ENCODE results near the gene RMDN3.

RMDN3 gene

DNA sequence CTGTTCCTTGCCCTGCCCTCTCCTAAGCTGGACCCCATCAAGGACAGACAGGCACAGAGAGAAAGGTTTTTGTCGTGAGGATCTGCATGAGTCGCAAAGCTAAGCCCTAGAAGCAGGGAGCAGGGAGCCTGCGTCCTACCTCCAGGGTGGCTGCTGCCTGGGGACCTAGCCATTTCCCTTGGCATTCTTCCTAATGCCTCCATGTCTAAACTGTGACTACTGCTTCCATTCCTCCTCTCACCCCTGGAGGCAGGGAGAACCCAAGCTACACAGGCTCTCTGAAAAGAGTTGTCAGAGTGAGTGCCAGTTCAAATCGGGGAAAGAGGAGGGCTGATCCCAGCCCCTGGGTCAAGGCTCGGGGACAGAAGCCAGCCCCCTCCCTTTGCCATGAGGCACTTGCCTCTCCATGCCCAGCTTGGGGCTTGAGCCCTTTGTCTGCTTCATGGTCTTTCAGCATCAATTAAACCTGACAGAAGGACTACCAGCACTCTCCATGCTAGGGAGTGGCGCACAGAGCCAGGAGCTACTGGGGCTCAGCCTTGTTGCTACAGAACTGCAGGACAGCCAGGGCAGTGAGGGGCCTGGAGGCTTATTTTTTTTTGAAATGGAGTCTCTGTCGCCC lies 11.3 kb upstream of the RMDN3 start:
- ATAC-seq (ENCODE audit: low read depth) (no peak), DNase-seq (ENCODE audit: low spot score) (no peak)
- Histone ChIP-seq H3K4me3 (ENCODE audit: severe bottlenecking) (no peak overlapping the region), H3K9me3 (ENCODE audit: severe bottlenecking) (no peaks in the 10 kb centered on the region), H3K36me3 (ENCODE audit: low read depth) (0 out of 2 replicates have a peak, but pooled peaks cover 5% of the 10 kb centered on the region), H3K27me3 (ENCODE audit: insufficient read depth, poor library complexity, severe bottlenecking) (no peaks in the 10 kb centered on the region), H3K4me1 (ENCODE audit: insufficient read depth, poor library complexity, severe bottlenecking) (peaks cover 58% of the 10 kb centered on the region), H3K27ac (ENCODE audit: poor library complexity, severe bottlenecking) (peak overlapping the region; percentile 92)
- TF ChIP-seq, protein P1, sequence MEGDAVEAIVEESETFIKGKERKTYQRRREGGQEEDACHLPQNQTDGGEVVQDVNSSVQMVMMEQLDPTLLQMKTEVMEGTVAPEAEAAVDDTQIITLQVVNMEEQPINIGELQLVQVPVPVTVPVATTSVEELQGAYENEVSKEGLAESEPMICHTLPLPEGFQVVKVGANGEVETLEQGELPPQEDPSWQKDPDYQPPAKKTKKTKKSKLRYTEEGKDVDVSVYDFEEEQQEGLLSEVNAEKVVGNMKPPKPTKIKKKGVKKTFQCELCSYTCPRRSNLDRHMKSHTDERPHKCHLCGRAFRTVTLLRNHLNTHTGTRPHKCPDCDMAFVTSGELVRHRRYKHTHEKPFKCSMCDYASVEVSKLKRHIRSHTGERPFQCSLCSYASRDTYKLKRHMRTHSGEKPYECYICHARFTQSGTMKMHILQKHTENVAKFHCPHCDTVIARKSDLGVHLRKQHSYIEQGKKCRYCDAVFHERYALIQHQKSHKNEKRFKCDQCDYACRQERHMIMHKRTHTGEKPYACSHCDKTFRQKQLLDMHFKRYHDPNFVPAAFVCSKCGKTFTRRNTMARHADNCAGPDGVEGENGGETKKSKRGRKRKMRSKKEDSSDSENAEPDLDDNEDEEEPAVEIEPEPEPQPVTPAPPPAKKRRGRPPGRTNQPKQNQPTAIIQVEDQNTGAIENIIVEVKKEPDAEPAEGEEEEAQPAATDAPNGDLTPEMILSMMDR (IDR thresholded peaks at IDR 0.05; ENCODE audit: poor library complexity, severe bottlenecking): no peak

DNA sequence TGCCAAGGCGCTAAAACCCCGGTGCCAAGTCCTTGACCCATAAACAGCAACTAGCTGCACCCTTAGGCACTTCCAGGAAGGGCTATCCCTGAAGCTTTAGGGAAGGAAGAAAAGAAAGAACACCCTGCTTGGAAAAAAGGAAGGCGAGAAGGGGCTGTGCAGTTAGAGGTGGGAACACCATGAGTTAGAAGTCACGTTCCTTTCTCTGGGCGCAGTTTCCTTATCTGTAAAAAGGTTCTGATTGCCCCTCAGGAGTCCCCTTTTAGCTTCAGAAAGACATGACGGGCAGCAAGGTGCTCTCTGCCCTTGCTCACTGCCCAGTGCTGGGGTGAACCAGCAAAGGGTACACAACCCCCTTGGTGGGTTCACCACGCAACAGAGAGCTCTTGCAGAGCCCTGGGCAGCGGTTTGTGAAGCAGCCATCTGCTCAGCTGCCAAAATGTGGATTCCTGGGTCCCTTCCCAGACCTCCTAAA lies 9.6 kb upstream of the RMDN3 start:
- TF ChIP-seq, protein P1 (IDR thresholded peaks at IDR 0.05; ENCODE audit: poor library complexity, severe bottlenecking): no peak
- DNase-seq (ENCODE audit: low spot score) (no peak), ATAC-seq (ENCODE audit: low read depth) (no peak)
- Histone ChIP-seq H3K36me3 (ENCODE audit: low read depth) (0 out of 2 replicates have a peak, but pooled peaks cover 5% of the 10 kb centered on the region), H3K27ac (ENCODE audit: poor library complexity, severe bottlenecking) (peak overlapping the region; percentile 92), H3K27me3 (ENCODE audit: insufficient read depth, poor library complexity, severe bottlenecking) (no peaks in the 10 kb centered on the region), H3K4me3 (ENCODE audit: severe bottlenecking) (peak overlapping the region; percentile 31), H3K4me1 (ENCODE audit: insufficient read depth, poor library complexity, severe bottlenecking) (peaks cover 48% of the 10 kb centered on the region), H3K9me3 (ENCODE audit: severe bottlenecking) (no peaks in the 10 kb centered on the region)

DNA sequence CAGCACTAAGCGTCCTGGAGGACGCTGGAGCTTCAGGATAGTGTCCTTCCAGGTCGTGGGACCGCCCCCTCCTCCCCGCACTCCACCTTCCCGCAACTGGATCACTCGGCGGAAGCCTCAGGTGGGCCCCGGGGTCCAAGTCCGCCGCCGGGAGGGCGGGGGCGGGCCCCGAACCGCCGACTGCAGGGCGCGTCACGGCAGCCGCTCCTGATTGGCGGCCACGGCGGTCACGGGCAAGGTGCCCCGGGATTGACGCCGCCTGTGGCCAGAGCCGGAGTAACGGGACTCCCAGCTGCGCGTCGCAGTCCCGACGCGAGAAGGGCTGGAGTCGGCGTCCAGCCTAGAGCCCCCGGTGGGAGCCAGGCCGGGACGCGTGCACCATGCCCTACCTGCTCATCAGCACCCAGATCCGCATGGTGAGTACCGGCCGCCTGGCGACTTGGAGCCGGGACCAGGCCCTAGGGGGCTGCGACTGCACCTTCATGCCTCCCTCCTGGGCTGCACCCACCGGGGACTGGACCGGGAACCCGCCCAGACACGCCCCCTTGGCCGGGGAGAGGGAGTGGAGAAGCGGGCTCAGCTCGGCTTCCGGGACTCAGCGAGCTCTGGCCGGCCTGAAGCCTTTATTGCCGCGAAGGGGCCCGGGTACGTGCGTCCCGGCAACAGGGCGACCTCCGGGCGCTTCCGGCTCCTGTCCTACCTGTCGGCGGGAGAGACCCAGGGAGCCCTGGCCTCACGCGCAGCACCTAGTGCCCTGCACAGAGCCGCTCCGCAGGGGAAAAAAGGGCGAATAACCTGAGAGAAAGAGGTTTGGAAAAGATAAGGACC lies 9.0 kb upstream of the RMDN3 start, which contains the start of gene GCHFR:
GCHFR (plus strand) TSS at position 268 of the 828 bp plus-strand sequence; CDS start at position 381, 113 bp downstream.
- DNase-seq (ENCODE audit: low spot score) (peak; percentile 92), ATAC-seq (ENCODE audit: low read depth) (peak; percentile 54)
- Histone ChIP-seq H3K27me3 (ENCODE audit: insufficient read depth, poor library complexity, severe bottlenecking) (no peaks in the 10 kb centered on the region), H3K4me3 (ENCODE audit: severe bottlenecking) (peak within 1 kb of the TSS; percentile 31), H3K36me3 (ENCODE audit: low read depth) (0 out of 2 replicates have a peak, but pooled peaks cover 5% of the 10 kb centered on the region), H3K9me3 (ENCODE audit: severe bottlenecking) (no peaks in the 10 kb centered on the region), H3K4me1 (ENCODE audit: insufficient read depth, poor library complexity, severe bottlenecking) (peaks cover 45% of the 10 kb centered on the region), H3K27ac (ENCODE audit: poor library complexity, severe bottlenecking) (peak within 1 kb of the TSS; percentile 92)
- TF ChIP-seq, protein P1 (IDR thresholded peaks at IDR 0.05; ENCODE audit: poor library complexity, severe bottlenecking): peak; percentile 67

DNA sequence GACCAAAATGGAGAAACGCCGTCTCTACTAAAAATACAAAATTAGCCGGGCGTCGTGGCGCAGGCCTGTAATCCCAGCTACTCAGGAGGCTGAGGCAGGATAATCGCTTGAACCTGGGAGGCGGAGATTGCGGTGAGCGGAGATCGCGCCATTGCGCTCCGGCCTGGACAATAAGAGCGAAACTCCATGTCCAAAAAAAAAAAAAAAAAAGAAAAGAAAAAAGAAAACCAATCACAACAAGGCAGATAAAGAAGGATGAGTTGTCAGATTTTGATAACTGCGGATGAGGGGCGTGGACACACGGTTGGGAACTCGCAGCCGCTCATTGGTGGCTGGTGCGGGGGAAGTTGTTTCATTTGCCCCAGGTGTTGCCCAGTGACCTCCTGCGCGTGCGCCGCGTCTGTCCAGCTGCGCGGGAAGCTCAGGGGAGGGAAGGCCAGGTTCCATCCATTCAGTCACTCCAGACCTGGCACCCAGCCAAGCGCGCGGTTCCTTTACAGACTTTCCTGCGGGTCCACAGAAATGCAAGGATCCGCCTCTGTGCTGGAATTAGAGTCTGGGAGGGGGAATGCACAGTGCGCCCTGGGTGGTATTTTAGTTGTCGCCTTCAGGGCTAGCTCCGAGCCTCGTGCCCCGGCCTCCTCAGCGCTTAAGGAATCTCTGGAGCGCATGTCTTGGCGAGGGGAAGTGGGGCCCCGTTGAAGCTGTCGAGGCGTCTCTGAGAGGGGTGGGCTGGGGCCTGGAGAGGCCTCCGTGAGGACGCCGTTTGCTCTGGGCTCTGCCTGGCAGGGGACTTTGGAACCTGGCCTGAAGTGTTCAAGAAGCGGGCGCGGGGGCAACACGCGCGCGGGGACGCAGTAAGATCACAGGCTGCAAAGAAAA lies 8.1 kb upstream of the RMDN3 start:
- DNase-seq (ENCODE audit: low spot score): peak; percentile 95
- H3K27me3 ChIP-seq (ENCODE audit: insufficient read depth, poor library complexity, severe bottlenecking): no peaks in the 10 kb centered on the region
- TF ChIP-seq, protein P1 (IDR thresholded peaks at IDR 0.05; ENCODE audit: poor library complexity, severe bottlenecking): no peak
- ATAC-seq (ENCODE audit: low read depth): peak; percentile 16
- peaks cover 38% of the 10 kb centered on the region for H3K4me1 ChIP-seq (ENCODE audit: insufficient read depth, poor library complexity, severe bottlenecking)
- H3K36me3 ChIP-seq (ENCODE audit: low read depth): 0 out of 2 replicates have a peak, but pooled peaks cover 5% of the 10 kb centered on the region
- H3K4me3 ChIP-seq (ENCODE audit: severe bottlenecking): peak overlapping the region; percentile 31
- no peaks in the 10 kb centered on the region for H3K9me3 ChIP-seq (ENCODE audit: severe bottlenecking)
- peak overlapping the region; percentile 92 for H3K27ac ChIP-seq (ENCODE audit: poor library complexity, severe bottlenecking)

All from RWPE2 (cell line).